GM19467 (cell line): ENCODE measurements around the gene SCYGR3.

ENCODE experiments used
- ATAC-seq: cut with Tn5 transposase; IDR thresholded peaks from one replicate; pipeline ENCODE4 v1.9.1; 2021; ENCODE audit warnings: mild to moderate bottlenecking, moderate library complexity; ENCODE audit not compliant: unreplicated experiment

The SCYGR3 gene

GRCh38 chr2:227566012-227566411 lies 48.6 kb downstream of the SCYGR3 start:
- no peak for ATAC-seq

GRCh38 chr2:227565080-227565479 lies 49.6 kb downstream of the SCYGR3 start:
- ATAC-seq: no peak
